ENCODE data around the gene CTIF. TPM values are rescaled to one million over a fixed set of nuclear protein-coding genes. Genes with fewer than 3 reads are reported as not detected.
A peak's percentile ranks its signal among the peaks of the same experiment; 100 is the strongest.

Gene CTIF
- total RNA-seq, 1 donor from 2014 or later = 137 TPM

- peaks cover under 1% of the 10 kb centered on the region for H3K36me3 Mint-ChIP-seq (ENCODE audit: unreplicated experiment)
- no peak for TF ChIP-seq CTCF (IDR thresholded peaks at IDR 0.05; ENCODE audit: partially characterized antibody, unreplicated experiment)
- DNase-seq = peak; percentile 15
- peak overlapping the region; percentile 74 for H3K27ac Mint-ChIP-seq (ENCODE audit: unreplicated experiment)
- H3K9me3 Mint-ChIP-seq (ENCODE audit: unreplicated experiment) = peaks cover 15% of the 10 kb centered on the region
- peaks cover 19% of the 10 kb centered on the region for H3K27me3 Mint-ChIP-seq (ENCODE audit: unreplicated experiment)
- peak overlapping the region; percentile 6 for H3K4me3 Mint-ChIP-seq (ENCODE audit: unreplicated experiment)
- H3K4me1 Mint-ChIP-seq (ENCODE audit: low read depth, unreplicated experiment) = peaks cover 15% of the 10 kb centered on the region
Measured at GRCh38 chr18:48794251-48794970, 255.6 kb downstream of the CTIF start.

GRCh38 chr18:48795696-48796095 lies 256.9 kb downstream of the CTIF start:
- no peak for TF ChIP-seq CTCF (IDR thresholded peaks at IDR 0.05; ENCODE audit: partially characterized antibody, unreplicated experiment)
- H3K4me1 Mint-ChIP-seq (ENCODE audit: low read depth, unreplicated experiment) = peaks cover 15% of the 10 kb centered on the region
- H3K36me3 Mint-ChIP-seq (ENCODE audit: unreplicated experiment) = no peaks in the 10 kb centered on the region
- H3K4me3 Mint-ChIP-seq (ENCODE audit: unreplicated experiment) = no peak overlapping the region
- peaks cover 19% of the 10 kb centered on the region for H3K27me3 Mint-ChIP-seq (ENCODE audit: unreplicated experiment)
- H3K27ac Mint-ChIP-seq (ENCODE audit: unreplicated experiment) = no peak overlapping the region
- DNase-seq = no peak
- H3K9me3 Mint-ChIP-seq (ENCODE audit: unreplicated experiment) = peaks cover 23% of the 10 kb centered on the region

- Mint-ChIP-seq H3K27me3 (ENCODE audit: unreplicated experiment) (peaks cover 15% of the 10 kb centered on the region), H3K36me3 (ENCODE audit: unreplicated experiment) (no peaks in the 10 kb centered on the region), H3K4me1 (ENCODE audit: low read depth, unreplicated experiment) (peaks cover 15% of the 10 kb centered on the region), H3K4me3 (ENCODE audit: unreplicated experiment) (no peak overlapping the region), H3K9me3 (ENCODE audit: unreplicated experiment) (peaks cover 19% of the 10 kb centered on the region), H3K27ac (ENCODE audit: unreplicated experiment) (no peak overlapping the region)
- no peak for TF ChIP-seq CTCF (IDR thresholded peaks at IDR 0.05; ENCODE audit: partially characterized antibody, unreplicated experiment)
- DNase-seq = peak; percentile 2
Measured at GRCh38 chr18:48796491-48797205, 257.8 kb downstream of the CTIF start.

DNA sequence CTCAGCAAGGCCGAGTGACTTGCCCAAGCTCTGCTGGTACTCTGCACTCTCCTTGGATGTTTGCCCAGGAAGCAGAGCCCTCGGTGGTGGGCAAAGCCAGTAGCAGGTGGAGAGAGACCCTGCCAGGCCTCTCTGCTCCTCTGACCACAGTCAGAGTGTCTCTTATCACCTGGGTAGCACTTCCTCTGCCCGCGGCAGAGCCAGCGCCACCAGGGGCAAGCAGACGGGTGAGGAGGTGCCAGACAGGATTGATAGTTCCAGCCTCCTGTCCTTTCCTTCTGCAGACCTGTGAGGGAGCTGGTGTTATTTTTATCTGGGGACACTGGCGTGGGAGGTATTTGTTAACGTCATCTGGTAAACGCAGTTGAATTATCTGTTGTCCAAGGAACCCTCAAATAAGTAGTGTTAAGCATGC lies 259.0 kb downstream of the CTIF start:
- Mint-ChIP-seq H3K9me3 (ENCODE audit: unreplicated experiment) (peaks cover 15% of the 10 kb centered on the region), H3K27ac (ENCODE audit: unreplicated experiment) (no peak overlapping the region), H3K27me3 (ENCODE audit: unreplicated experiment) (peaks cover 10% of the 10 kb centered on the region), H3K36me3 (ENCODE audit: unreplicated experiment) (no peaks in the 10 kb centered on the region), H3K4me3 (ENCODE audit: unreplicated experiment) (no peak overlapping the region), H3K4me1 (ENCODE audit: low read depth, unreplicated experiment) (peaks cover 11% of the 10 kb centered on the region)
- TF ChIP-seq CTCF (IDR thresholded peaks at IDR 0.05; ENCODE audit: partially characterized antibody, unreplicated experiment) = no peak
- DNase-seq = peak; percentile 3
